GM19099 (cell line): ENCODE data around the gene RILPL2.
A peak's percentile ranks its signal among the peaks of the same experiment; 100 is the strongest.

Source experiments
- POLR2A ChIP-seq: IDR thresholded peaks from 3 replicates; pipeline ENCODE4 v1.6.1; 2011; ENCODE audit warnings: low read depth; ENCODE audit not compliant: insufficient read length; ENCODE audit errors: extremely low read depth

RILPL2 gene, protein sequence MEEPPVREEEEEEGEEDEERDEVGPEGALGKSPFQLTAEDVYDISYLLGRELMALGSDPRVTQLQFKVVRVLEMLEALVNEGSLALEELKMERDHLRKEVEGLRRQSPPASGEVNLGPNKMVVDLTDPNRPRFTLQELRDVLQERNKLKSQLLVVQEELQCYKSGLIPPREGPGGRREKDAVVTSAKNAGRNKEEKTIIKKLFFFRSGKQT

DNA sequence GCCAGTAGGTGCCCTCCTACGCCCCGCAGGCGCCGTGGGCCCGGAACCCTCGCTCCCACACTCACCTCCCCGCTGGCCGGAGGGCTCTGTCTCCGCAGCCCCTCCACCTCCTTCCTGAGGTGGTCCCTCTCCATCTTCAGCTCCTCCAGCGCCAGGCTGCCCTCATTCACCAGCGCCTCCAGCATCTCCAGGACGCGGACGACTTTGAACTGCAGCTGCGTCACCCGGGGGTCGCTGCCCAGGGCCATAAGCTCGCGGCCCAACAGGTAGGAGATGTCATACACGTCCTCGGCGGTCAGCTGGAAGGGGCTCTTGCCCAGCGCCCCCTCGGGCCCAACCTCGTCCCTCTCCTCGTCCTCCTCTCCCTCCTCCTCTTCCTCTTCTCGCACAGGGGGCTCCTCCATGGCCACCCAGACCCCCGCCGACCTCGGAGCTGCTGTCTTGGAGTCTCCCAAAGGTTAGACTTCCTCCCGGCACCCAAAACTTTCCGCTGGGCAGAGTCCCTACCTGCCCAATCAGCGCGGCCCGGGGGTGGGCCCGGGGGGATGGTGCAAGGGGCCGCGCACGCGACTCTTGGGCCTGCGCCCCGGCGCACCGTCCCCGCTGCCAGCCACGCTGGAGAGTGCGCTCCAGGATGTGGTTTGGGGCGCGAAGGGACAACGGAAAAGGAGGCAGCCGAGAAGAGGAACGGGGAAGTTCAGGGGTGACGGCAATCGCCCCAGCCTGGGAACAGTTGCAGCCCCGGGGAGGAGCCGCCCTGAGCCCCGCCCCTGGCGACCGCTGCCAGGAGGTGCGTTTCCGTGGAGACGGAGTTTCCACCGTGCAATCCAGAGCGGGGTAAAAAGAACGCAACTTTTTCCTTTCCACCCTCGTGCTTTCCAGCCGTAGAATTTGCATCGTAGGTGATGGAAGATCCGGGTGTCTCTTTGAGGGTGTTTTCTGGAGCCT lies at the start of gene RILPL2:
TSS of gene RILPL2 (minus strand) at position 668 of the 948 bp plus-strand sequence. CDS start at position 404, 264 bp downstream.
- peak; percentile 62 for TF ChIP-seq POLR2A

DNA sequence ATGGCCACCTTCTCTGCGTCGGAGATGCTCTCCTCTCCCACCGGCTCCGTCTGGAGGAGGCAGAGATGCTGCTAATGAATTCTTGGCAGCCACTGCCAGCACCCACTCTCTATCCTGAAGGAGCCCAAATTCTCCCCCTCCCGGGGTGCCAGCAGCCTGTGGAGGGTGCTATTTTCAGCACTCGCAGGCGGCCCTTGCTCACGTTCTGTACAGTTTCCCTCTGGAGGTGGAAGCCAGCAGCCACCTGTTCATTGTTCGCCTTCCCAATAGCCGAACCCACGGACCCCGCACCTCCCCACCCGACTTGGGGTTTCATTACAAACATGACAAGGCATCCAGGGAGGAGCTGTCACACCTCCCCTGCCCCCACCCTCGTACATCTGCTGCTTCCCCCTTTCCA lies 49.3 kb upstream of the RILPL2 start:
- no peak for TF ChIP-seq POLR2A

DNA sequence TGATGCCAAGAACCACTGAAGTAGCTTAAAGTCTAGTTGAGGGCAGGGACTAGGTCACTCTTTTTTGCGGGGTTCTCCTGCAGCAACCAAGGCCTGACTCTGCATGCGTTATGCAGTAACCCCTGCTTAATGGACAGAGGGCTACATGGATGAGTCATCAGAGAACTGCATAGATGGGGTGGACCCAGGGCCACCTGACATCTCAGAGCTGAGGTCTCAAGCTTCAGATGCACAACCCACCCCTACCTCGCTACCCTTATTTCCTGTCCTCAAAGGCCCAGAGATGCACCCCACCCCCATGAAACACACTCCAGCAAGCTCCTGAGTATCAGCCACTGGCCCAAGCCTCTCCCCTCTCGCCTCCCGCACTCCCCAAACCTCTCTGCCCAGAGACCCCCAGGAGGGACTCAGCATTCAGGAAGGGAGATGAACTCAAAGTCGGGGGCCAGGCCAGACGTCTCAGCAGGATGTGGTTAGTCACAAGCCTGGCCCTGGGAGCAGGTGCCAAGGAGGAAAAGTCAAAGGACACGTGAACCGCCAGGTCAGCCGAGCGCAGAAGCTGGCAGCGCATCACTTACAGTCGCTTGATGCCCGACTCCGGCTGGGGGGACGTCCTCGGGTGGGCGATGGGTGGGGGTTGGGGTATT lies 47.2 kb upstream of the RILPL2 start:
- TF ChIP-seq POLR2A, result no peak

DNA sequence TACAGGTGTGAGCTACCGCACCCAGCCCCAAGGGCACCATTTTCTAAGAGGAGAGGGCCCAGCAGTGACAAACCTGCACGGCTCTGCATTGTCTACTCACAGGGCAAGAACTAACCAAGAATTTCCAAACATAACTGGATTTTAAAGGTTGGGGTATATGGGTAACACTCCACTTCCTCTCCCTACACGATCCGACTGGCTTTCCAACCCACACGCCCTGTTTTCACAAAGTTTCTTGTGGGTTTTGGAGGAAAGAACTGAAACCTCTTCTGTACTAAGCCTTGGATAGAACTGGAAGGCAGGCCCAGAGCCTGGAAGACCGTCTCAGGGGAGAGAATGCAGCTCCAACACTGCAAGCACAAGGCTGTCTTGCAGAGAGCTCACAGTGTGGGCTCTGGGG lies 46.4 kb upstream of the RILPL2 start:
- TF ChIP-seq POLR2A, result no peak

DNA sequence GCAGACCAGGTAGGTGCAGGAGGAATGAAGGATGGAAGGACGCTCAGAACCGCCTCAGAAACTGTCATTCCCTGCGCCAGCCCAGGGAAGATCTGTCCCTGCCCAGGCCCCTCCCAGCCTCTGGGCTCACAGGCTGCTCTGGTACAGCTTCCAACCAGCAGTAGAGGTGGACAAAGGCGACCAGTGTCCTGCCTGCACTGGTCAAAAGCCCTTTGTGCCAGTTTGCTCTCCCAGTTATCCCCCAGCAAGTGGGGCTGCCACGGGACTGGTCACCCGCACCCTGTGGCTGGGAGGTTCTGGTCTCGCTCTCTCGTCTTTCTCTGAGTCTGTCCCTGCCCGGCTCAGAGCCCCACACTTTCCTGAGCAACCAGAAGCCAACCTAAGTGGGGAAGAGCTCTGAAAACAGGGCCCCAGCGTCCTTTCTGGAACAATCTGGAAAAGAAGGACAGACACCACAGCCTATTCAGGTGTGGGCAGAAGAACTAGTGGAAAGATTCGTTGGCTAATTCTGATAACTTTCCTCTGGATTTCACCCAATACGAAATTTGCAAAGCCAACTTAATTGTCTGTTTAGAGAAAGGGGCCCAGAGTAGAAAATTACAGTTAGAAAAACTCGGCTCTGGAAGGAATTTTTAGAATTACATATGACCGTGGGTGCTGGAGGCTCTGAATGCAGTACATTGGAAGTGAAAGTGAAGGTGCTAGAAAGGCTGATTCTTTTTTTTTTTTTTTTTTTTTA lies 43.1 kb upstream of the RILPL2 start:
- TF ChIP-seq POLR2A, result no peak

DNA sequence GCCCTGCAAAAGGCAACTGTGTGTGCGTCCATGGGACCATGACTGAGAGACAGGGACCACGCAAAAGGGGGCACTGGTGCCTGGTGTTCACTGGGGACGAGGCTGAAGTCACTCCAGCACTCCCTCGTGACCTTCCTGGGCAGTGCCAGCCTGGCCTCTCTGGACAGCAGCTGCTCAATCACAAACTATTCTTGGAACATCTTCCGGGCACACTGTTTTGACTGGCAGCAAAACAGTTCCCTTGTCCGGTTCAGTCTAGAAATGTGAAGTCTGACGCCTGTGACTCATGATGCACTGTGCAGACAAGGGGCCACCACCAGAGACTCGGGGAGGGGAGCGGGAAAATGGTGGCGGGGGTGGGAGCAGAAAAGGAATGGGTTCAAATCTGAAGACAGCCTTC lies 42.3 kb upstream of the RILPL2 start:
- TF ChIP-seq POLR2A, result no peak

DNA sequence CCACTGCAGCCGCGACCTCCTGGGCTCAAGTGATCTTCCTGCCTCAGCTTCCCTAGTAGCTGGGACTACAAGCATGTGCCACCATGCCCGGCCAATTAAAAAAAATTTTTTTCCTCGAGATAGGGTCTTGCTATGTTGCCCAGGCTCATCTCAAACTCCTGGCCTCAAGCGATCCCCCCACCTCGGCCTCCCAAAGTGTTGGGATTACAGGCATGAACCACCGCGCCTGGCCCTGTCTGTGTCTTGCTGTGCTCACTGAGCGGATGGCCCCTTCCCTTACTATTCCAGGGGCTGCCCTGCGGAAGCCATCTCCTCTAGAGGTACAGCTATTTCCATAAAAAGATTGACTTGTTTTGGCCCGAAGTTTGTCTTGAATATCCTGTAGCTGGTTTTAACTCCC lies 41.6 kb upstream of the RILPL2 start:
- no peak for TF ChIP-seq POLR2A

DNA sequence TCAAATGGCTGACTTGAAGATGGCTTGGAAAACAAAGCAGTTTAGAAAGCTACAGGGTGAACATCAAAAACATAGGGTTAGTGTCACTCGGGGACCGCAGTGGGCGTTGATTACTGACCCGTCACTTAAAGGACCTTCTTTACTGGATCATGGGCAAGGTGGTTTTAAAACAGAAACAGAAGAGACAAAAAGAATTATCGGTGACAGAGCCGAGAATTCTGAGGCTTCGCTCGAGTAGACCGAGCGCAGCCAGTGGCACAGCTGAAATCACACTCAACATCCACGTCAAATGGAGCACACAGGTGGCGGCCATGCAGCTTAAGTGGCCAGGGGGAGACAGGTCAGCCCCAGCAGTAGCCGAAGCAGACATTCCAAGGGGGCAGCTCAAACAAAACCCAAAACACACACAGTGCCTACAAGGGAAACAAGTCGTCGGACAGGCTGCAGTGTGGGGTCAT lies 38.8 kb upstream of the RILPL2 start:
- TF ChIP-seq POLR2A, result no peak

DNA sequence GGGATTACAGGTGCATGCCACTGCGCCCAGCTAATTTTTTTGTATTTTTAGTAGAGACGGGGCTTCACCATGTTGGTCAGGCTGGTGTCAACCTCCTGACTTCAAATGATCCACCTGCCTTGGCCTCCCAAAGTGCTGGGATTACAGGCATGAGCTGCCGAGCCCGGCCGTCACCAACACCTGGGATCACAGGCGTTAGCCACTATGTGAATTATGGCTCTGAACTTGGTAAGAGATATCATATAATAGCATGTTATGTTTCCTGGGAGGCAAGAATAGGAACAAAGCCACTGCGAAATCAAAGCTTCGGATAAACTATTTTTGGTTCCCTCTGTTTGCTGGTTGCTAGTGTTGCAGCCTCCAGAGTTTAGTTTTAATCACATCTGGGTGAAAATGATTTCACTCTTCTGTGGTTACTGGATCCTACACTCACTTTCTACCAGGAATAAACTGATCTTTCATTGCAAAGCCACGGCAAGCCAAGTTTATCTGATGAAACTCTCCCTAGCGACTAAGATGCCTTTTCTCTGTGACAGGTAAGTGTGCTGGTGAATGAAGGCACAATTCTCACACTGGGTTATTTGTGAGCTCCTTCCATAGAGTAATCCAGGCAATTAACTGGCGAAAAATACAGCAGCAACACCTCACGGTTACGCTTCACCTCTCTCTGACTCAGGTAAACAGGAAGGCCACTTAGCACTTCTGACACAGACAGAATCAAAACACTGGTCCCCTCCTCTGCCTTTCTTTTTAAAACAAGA lies 38.2 kb upstream of the RILPL2 start:
- TF ChIP-seq POLR2A, result no peak

DNA sequence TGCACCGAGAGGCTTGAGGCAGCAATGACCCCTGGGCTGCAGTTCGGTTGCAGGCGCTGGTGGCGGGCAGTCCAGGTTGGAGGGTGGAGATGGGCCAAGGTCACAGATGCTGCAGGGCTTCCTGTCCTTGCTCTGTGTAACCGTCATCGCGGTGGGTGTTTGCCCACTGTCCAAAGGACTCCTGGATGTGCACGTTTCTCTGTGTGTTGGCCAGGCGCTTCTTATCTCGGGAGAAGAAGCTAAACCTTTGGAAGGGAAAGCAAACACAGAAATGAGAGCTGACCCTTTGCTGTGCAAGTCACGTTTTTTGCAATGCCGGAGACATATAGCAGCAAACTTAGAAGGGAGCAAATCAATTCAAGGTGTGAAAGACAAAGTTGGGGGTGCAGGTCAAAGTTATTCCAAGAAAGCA lies 36.0 kb upstream of the RILPL2 start:
- TF ChIP-seq POLR2A, result no peak

DNA sequence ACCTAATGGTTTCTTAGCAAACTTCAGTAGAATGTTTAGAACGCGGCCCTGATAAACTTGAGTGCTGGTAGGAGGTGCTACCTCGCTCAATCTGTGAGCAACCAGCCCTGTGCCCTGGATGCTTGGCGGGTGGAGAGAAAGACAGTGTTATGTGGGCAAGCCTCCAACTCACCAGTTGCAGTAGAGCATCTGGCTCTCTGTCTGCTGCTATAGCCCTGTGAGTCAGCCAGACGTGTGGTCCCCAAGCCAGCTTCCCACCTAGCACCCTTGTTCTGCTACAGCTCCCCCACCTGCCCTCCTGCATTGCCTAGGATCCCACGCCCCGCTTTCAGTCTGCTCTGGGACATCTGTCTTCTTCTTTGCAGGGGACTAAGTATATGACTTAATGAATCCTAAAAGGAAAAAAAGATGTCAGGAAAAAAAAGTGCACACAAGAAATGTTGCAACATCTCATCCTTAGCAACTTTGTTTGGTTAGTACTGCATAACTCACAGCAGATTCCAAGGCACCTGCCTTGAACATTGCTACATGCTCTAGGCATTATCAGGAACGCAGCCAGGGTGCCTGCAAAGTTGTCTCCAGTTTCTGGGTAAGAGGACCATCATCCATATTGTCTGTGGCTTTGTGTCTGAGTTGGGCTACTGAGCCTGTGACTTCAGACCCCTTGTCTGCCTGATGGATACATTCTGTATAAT lies 35.0 kb upstream of the RILPL2 start:
- no peak for TF ChIP-seq POLR2A

DNA sequence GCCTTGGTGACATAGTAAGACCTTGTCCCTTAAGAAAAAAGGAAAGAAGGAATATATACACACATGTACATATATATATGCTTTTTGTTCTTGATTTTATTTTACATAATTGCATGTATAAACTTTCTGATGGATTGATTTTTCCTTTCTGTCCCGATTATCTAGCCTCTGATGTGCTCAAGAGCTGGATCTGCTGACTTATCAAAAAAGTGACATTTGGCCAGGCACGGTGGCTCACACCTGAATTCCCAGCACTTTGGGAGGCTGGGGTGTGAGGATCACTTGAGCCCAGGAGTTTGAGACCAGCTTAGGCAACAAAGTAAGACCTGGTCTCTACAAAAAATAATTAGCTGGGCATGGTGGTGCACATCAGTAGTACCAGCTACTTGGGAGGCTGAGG lies 33.5 kb upstream of the RILPL2 start:
- no peak for TF ChIP-seq POLR2A

DNA sequence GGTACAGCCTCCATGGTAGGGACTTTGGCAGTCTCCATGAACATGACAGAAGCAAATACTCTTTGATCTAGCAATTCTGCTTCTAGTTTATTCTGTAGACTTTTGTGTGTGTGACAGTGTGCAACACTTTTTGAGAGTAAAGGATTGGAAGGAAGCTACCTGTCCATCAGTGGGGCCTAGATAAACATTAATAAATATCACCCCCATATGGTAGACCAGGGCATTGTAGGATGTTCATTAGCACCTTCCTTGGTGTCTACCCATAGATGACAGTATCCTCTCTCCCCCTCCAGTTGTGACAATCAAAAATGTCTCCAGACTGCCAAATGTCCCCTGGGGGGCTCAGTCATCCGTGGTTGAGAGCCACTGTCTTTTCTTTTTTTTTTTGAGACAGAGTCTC lies 32.3 kb upstream of the RILPL2 start:
- TF ChIP-seq POLR2A, result no peak

DNA sequence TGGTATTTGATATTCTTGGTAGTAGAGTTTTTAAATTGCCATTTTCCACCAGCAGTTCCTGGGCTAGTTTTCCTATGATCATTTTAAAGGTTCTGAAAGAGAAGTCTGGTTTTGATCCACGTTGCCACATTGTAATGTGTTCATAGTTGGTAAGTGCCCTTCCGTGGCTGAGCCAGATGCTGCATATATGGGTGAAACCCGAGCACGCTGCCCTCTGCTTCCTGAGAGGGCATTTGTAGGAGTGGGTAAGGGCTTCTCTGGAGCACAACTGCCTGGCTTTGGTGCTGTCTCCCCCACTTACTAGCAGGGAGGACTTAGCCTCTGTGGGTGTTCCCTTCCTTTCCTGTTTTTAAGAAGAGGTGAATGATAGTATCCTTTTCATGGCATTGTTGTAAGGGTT lies 28.6 kb upstream of the RILPL2 start:
- TF ChIP-seq POLR2A, result no peak
